HCT116 (cell line): ENCODE results near the gene IGF2BP3. TPM values are rescaled to one million over a fixed set of nuclear protein-coding genes. Genes with fewer than 3 reads are reported as not detected.

ENCODE experiments used
- ATAC-seq: fragments of 200-7000 bp; cut with Tn5 transposase; 2 replicates; pipeline ENCODE4 v1.9.1; 2020; ENCODE audit warnings: mild to moderate bottlenecking, moderate library complexity
- BruUV-seq: library from RNA; stranded (reverse); fragments of 400-500 nt; replicated peaks from 2 replicates; lab custom pipeline; 2021; lab: Mats Ljungman, UMichigan
- CTCF ChIA-PET: fragments of 300-600 bp; sonication (Branson Sonifier 250); formaldehyde crosslinking; loops from one replicate; lab custom pipeline; 2021; ENCODE audit warnings: antibody characterized with exemption; lab: Charles Lee
- POLR2A ChIA-PET: fragments of 300-600, 350-600 bp; sonication (Branson Sonifier 250); formaldehyde crosslinking; loops from one replicate; lab custom pipeline; 2021; ENCODE audit warnings: antibody characterized with exemption; lab: Charles Lee
- RAD21 ChIA-PET, 2 experiments: fragments of 300-600 bp; sonication (Branson Sonifier 250); formaldehyde crosslinking; loops; one replicate each; lab custom pipeline; 2023; ENCODE audit warnings: low total read pairs in 2 of 2; ENCODE audit not compliant: uncharacterized antibody in 2 of 2, unreplicated experiment in 2 of 2, low non-redundant PET in 1 of 2; lab: Charles Lee
- DNase-seq: peaks from one replicate; pipeline ENCODE4 v3.0.0-alpha.2; 2010; ENCODE audit warnings: low read depth, low spot score
- H2AFZ ChIP-seq: fragments of 200-600 bp; shearing (Covaris generic), sonication (generic); 2 replicates; pipeline ENCODE4 v1.6.1; 2017; ENCODE audit warnings: low read depth, mixed run types, mixed read lengths, antibody characterized with exemption, low read length; ENCODE audit not compliant: poor library complexity, severe bottlenecking
- H3K27ac ChIP-seq: 2 replicates; pipeline ENCODE4 v1.5.1; 2012; ENCODE audit warnings: low read depth, low read length
- H3K27me3 ChIP-seq: fragments of 200-600 bp; sonication (generic); 2 replicates; pipeline ENCODE4 v1.6.1; 2016; ENCODE audit warnings: mixed run types, low read length, mixed read lengths; ENCODE audit not compliant: insufficient read depth
- H3K36me3 ChIP-seq, 2 experiments: fragments of 200-500 bp in 1 of 2; fragments of 200-600 bp in 1 of 2; sonication (Bioruptor generic) in 1 of 2; sonication (generic) in 1 of 2; 2 replicates each; pipeline versions ENCODE4 v1.5.1 to v1.6.1; 2014 to 2016; ENCODE audit warnings: low read length in 2 of 2, inconsistent platforms in 1 of 2, mixed read lengths in 1 of 2, mixed run types in 1 of 2; ENCODE audit not compliant: insufficient read depth in 2 of 2, control insufficient read depth in 1 of 2
- H3K4me1 ChIP-seq, 2 experiments: fragments of 200-600 bp in 1 of 2; sonication (generic) in 1 of 2; 2 replicates each; pipeline versions ENCODE4 v1.5.1 to v1.6.1; 2012 to 2017; ENCODE audit warnings: low read length in 2 of 2, inconsistent platforms in 1 of 2, mild to moderate bottlenecking in 1 of 2, mixed read lengths in 1 of 2, mixed run types in 1 of 2, moderate library complexity in 1 of 2; ENCODE audit not compliant: insufficient read depth in 2 of 2, control insufficient read depth in 1 of 2
- H3K4me2 ChIP-seq: fragments of 200-600 bp; sonication (generic); 2 replicates; pipeline ENCODE4 v1.6.1; 2017; ENCODE audit warnings: mixed run types, low read length, mixed read lengths
- H3K4me3 ChIP-seq, 2 experiments: fragments of 200-600 bp in 1 of 2; sonication (generic) in 1 of 2; replicated peaks in 1 of 2; 2 replicates each; pipeline ENCODE4 v1.5.1; 2011 to 2016; ENCODE audit warnings: low read length in 2 of 2, control low read depth in 1 of 2, low read depth in 1 of 2, mild to moderate bottlenecking in 1 of 2, mixed read lengths in 1 of 2, mixed run types in 1 of 2
- H3K79me2 ChIP-seq: fragments of 200-600 bp; sonication (generic); 2 replicates; pipeline ENCODE4 v1.6.1; 2017; ENCODE audit warnings: mild to moderate bottlenecking, mixed run types, low read length, moderate library complexity, mixed read lengths; ENCODE audit not compliant: insufficient read depth
- H3K9ac ChIP-seq: fragments of 200-600 bp; sonication (generic); 2 replicates; pipeline ENCODE4 v1.6.1; 2016; ENCODE audit warnings: low read length, mixed read lengths
- H3K9me2 ChIP-seq: fragments of 200-600 bp; sonication (generic), shearing (Covaris generic); 2 replicates; pipeline ENCODE4 v1.6.1; 2017; ENCODE audit warnings: mixed run types, mild to moderate bottlenecking, moderate library complexity; ENCODE audit not compliant: insufficient read depth
- H3K9me3 ChIP-seq, 2 experiments: fragments of 200-500 bp in 1 of 2; fragments of 200-600 bp in 1 of 2; sonication (Bioruptor generic) in 1 of 2; sonication (generic) in 1 of 2; 2 replicates each; pipeline ENCODE4 v1.6.1; 2014 to 2017; ENCODE audit warnings: low read length in 2 of 2, mixed read lengths in 2 of 2, inconsistent platforms in 1 of 2, low read depth in 1 of 2, mild to moderate bottlenecking in 1 of 2, mixed run types in 1 of 2, moderate library complexity in 1 of 2; ENCODE audit not compliant: control insufficient read depth in 1 of 2, insufficient read depth in 1 of 2
- H4K20me1 ChIP-seq: fragments of 200-600 bp; sonication (generic), shearing (Covaris generic); 2 replicates; pipeline ENCODE4 v1.6.1; 2017; ENCODE audit warnings: mixed run types, mild to moderate bottlenecking, moderate library complexity; ENCODE audit not compliant: insufficient read depth
- CBX3 ChIP-seq: IDR thresholded peaks from 2 replicates; pipeline ENCODE4 v1.6.1; 2012; ENCODE audit warnings: low read depth
- CEBPB ChIP-seq: IDR thresholded peaks from 2 replicates; pipeline ENCODE4 v1.6.1; 2012; ENCODE audit warnings: low read depth
- CTCF ChIP-seq, 3 experiments: fragments of 200-600 bp in 1 of 3; sonication (generic) in 1 of 3; IDR thresholded peaks in 2 of 3; conservative IDR thresholded peaks in 1 of 3; 2 replicates each; pipeline ENCODE4 v1.5.1; 2012 to 2017; ENCODE audit warnings: low read depth in 2 of 3, low read length in 2 of 3, antibody characterized with exemption in 1 of 3, borderline replicate concordance in 1 of 3, control low read depth in 1 of 3, mild to moderate bottlenecking in 1 of 3, mixed read lengths in 1 of 3, mixed run types in 1 of 3, moderate library complexity in 1 of 3; ENCODE audit not compliant: insufficient read depth in 1 of 3
- RAD21 ChIP-seq: IDR thresholded peaks from 2 replicates; pipeline ENCODE4 v1.6.1; 2012; ENCODE audit warnings: low read depth, mild to moderate bottlenecking
- intact Hi-C: fragments of 100-400 bp; cut with micrococcal nuclease; formaldehyde crosslinking; loops from 2 replicates; pipeline ENCODE4 v1.10.0; 2022
- total RNA-seq: library from RNA; stranded (reverse); gene quantifications from one replicate; pipeline ENCODE4 v1.2.1, GENCODE V29; 2021; ENCODE audit not compliant: unreplicated experiment

Gene IGF2BP3
- total RNA-seq, 1 experiment from 2014 or later, result 79.1 TPM

GRCh38 chr7:23277359-23277989 is 192.8 kb downstream of the IGF2BP3 start:
- ATAC-seq, result peak; percentile 47

More at GRCh38 chr7:23277359-23277989, 192.8 kb downstream of the IGF2BP3 start:
- TF ChIP-seq RAD21 (peak; percentile 93), CTCF (IDR thresholded peaks at IDR 0.05 in 2 of 3, conservative IDR thresholded peaks at IDR 0.05 in 1 of 3; ENCODE audit: borderline replicate concordance in 1 of 3, insufficient read depth in 1 of 3, low read depth in 2 of 3, low read length in 2 of 3) (peak; percentile 77 to 90 (median 78)), CBX3 (no peak), CEBPB (peak; percentile 27; the same call in 1 of the 2 replicates)
- no peak overlapping the region for H3K27ac ChIP-seq
- H3K4me3 ChIP-seq, result no peak overlapping the region
- no peak overlapping the region for H3K4me2 ChIP-seq
- H2AFZ ChIP-seq, result no peak overlapping the region
- CTCF ChIA-PET, result interaction anchor here (0.8 to 1.7 kb wide), 6 partner anchors 21 to 269 kb away, joined by 3 to 9 read pairs (median 4); partner anchors contain the start of gene MALSU1
- peaks cover 9 to 19% of the 10 kb centered on the region in 2 experiments; a peak in 3 of 4 replicates for H3K4me1 ChIP-seq
- RAD21 ChIA-PET, result no interaction called here
- H3K9ac ChIP-seq, result no peak overlapping the region
- intact Hi-C loops, result loop anchor here (10.0 kb wide), 1 partner anchor 193 kb away; no protein-coding TSS in a partner anchor
- H3K9me3 ChIP-seq, result no peaks in the 10 kb centered on the region
- peak; percentile 62 for DNase-seq
- no peaks in the 10 kb centered on the region for H4K20me1 ChIP-seq
- POLR2A ChIA-PET, result no interaction called here
- BruUV-seq, result no TSS peak
- H3K9me2 ChIP-seq, result no peaks in the 10 kb centered on the region
- H3K27me3 ChIP-seq, result no peaks in the 10 kb centered on the region
- H3K79me2 ChIP-seq, result no peaks in the 10 kb centered on the region
- H3K36me3 ChIP-seq, result no peaks in the 10 kb centered on the region
